Measurements from ENCODE around the gene SLC37A2.

The SLC37A2 gene

DNA sequence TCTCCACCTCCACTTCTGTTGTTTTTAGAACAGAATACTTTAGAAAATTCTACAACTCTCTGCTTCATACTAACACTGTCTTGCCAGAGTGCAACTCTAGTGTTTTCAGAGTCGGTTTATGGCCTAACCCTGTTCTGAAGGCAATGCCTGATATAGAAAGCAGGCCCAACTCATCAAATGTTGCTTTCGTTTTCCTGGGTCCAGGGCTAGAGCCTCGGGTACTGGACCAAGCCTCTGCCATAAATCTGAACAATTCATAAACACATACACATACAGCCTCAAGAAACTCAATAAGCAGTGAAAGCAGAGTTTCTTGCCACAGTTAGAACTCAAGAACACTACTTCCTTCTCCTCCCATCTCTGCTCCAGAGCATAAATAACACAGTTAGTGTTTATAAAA lies 38.5 kb downstream of the SLC37A2 start:
- no peak for DNase-seq (ENCODE audit: extremely low spot score, insufficient read length, low read depth)
- no peak for FAIRE-seq

DNA sequence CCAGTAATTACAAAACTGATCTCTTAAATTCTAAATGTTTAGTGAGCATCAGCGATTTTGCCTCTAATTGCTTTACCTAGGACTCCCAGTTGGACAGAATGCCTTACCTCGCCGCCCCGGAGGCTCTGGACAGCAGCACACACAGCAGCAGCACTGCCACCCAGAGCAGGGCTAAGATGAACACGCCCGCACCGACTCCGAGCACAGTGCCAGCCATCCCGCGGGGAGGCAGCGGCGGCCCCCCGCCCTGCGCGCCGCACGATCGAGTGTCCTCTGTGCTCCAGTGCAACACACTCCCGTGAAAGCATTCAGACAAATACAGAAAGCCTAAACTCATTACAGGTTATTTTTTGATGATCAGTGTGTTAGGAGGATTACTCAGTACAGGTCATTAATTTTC lies 38.9 kb downstream of the SLC37A2 start:
- no peak for FAIRE-seq
- DNase-seq (ENCODE audit: extremely low spot score, insufficient read length, low read depth): no peak

DNA sequence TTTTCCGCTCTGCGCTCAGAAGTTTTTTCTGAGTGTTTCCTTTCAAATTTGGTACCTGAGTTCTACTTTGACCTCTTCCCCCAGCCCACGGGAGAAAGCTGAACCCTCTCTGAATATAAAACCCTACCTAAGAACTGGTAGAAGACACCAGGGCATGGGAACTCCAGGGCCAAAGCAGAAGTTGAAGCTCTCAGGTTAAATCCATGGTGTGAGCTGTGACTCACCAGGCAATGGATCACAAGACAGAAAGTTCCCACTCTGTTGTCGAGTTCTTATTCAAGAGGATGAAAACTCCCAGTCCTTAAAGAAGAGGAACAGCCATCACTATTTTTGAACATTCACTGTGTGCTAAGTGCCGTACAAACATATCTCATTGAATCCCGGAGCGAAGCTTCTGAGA lies 39.4 kb downstream of the SLC37A2 start:
- DNase-seq (ENCODE audit: extremely low spot score, insufficient read length, low read depth) (no peak), FAIRE-seq (no peak)

DNA sequence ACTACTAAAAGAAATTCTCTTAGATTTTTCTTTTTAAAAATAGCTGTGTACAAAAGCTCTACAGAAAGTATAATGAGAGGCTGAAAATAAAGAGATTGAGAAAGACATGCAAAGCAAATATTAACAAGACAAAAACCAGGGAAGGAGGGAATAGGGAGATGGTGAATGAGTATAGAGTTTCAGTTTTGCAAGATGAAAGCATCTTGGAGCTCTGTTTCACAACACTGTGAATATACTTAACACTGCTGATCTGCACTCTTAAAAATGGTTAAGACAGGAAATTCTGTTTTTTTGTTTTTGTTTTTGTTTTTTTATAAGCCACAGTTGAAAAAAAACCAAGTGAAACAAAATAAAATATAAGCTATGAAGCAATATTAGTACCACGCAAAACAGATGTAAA lies 42.8 kb downstream of the SLC37A2 start:
- DNase-seq (ENCODE audit: extremely low spot score, insufficient read length, low read depth) (no peak), FAIRE-seq (no peak)

DNA sequence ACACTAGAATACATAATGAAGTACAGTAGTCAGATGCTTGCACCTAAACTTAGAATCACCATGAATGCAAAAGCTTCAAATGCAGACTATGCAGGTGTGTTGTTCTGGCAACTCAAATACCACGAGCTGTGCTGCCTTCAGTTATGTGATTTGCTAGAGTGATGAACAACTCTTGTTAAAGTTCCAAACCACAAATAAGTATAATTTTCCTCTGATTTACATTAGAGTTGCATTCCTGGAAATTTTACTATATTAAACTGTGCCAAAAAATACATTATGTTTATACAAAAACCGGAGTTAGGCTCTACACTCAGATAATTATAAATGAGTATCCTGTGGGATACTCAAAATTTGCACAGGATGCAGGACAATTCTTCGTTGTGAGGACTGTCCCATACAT lies 45.4 kb downstream of the SLC37A2 start:
- no peak for DNase-seq (ENCODE audit: extremely low spot score, insufficient read length, low read depth)
- no peak for FAIRE-seq

DNA sequence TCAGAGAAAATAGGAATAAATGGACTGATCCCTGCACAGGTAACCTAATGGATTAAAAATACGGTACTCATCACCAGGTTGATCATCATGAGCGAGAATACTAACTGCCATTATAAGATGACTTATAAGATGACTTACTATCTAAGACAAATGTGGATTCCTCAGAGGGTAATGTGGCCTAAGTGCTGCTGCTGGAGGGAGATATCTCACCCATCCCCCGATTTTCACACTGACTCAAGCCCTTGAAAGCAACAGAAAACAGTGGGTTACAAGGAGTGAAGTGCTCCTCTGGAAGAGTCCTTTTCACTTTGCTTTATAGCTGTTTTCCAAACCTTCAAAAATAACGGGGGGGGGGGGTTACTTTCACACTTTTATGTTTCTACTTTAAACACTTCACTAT lies 47.4 kb downstream of the SLC37A2 start:
- FAIRE-seq: no peak
- DNase-seq (ENCODE audit: extremely low spot score, insufficient read length, low read depth): no peak

DNA sequence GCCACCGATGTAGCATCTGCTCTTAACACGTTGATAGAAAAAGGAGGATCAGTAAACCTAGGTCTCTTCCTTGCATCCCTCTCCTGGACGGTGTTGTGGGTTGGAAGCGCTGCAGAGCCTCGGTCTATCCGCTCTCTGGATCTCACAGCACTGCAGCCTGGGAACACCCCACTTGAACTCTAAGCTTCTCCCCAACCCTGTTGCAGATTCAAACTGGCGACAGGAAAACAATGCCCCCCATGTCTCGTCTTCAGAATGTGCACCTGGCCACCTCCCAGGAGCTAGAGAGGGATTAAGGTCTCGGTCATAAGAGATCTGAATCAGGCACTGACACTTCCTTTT lies 47.9 kb downstream of the SLC37A2 start:
- DNase-seq (ENCODE audit: extremely low spot score, insufficient read length, low read depth): no peak
- no peak for FAIRE-seq

DNA sequence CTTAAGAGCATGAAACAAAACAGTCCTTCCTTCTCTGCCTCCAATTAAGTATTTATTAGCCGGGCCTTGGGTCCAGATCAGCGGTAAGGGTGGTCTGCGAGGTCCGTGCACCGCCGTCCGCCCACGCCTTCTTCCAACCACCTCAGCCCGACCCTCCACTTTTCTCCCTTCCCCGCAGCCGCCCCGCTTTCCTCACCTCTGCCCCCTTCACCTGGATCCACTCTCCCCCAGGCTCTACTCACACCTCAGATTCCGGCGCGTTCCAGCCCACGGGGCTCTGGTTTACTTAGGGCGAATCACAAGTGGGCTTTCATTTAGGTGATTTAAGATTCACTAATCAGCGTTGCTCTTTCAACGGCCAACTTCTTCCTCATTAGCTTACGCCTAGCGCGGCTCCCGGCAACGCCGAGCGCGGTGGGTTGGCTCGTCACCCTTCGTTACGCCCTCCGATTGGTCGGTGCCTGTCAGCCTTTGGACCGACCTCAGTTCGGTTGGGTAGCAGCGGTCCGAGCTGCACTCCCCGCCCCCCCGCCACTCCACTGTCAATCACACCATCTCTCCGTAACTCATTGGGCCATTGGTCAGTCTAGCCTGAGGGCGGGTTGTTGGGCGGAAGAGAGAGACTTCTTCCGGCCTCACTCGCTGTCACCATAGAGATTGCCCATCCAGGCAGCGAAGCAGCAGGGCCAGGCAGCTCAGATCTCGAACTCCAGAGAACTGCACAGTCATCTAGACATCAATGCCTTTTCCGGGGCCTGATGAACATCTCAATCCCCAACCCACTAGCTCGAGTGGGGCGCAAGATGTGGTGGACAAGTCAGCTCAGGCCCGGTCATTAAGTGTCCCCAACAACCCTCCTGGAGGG lies 48.5 kb downstream of the SLC37A2 start, which contains the start of gene TMEM218:
Gene TMEM218 (minus strand): TSS at position 284 of the 865 bp plus-strand sequence. CDS start 9,385 bp downstream, outside the sequence.
- FAIRE-seq (peak; percentile 99), DNase-seq (ENCODE audit: extremely low spot score, insufficient read length, low read depth) (peak; percentile 91)

DNA sequence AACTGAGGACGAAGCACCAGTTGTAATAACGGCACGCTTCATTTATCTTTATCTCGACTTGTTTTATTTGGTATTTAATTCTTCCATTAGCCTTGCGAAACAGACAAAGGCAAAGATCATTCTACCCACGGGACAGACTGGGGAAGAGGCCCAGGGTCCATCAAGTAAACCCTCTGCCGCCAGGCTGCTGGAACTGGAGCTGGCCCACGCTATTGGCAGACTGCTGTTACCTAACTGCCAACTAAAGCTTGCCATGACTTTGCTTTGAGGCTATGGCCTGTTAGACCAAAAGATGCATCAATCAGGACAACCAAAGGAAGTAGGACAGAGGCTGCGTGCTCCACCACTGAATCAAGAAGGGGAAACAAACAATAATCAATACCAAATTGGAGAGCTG lies 49.1 kb downstream of the SLC37A2 start:
- FAIRE-seq (no peak), DNase-seq (ENCODE audit: extremely low spot score, insufficient read length, low read depth) (no peak)

DNA sequence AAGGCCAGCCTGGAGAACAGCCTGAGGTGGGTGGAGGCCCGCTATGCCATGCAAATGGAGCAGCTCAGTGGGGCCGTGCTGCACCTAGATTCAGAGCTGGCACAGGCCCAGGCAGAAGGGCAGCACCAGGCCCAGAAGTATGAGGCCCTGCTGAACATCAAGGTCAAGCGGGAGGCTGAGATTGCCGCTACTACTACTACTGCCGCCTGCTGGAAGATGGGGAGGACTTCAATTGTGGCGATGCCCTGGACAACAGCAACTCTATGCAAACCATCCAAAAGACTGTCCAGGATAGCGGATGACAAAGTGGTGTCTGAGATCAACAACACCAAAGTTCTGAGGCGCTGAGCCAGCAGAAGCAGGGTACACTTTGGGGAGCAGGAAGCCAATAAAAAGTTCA lies 51.4 kb downstream of the SLC37A2 start:
- no peak for DNase-seq (ENCODE audit: extremely low spot score, insufficient read length, low read depth)
- FAIRE-seq: no peak

DNA sequence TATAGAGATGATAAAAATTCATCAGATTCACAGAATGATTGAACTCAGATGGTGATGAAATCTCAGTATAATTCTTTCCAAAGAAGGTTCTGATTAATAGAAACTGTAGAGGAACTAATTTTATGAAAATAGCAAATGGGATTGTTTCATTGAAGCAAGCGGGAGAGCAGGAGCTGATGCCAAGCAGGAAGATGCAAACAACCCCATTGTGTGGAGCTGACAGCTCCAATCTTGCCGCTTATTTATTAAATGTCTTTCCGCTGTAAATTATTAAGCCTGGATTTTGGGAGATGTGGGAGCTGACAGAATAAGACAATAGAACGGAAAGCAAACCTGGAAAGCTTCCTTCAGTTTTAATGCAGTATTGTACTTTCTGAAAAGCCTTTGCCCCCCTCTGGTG lies 54.3 kb downstream of the SLC37A2 start:
- no peak for DNase-seq (ENCODE audit: extremely low spot score, insufficient read length, low read depth)
- FAIRE-seq: no peak

DNA sequence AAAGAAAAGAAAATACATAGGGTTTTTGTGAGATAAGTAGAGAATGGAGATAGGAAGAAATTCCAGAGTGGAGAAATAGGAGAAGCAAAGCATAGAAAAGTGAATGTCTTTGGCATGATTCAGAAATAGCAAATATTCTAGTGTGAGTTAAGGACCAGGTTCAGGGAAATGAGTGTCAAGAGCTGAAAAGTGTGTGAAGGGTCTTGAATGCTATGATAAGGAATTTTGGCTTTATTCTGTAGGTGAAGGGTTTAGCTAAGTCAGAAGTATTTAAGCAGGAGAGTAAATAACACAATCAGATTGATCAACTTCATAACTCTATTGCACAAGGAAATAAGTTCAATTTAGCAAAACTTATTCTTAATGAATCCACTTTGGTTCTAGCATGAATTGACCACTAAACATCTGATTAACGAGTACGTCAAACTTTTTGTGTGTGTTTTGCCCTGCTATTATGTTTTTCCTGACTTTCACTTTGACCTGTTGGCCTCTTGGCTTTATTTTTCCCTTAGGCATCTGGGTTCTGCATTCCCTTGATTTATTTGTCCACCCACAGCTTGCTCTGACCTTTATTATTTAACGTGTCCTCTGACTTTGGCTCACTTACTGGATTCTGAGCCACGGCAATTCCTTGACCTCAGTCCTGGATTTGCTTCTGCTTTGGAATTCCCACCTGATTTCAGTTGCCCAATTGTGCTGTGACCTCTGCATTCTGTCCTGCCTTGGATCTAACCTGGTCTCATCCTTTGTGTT lies 60.3 kb downstream of the SLC37A2 start:
- no peak for DNase-seq (ENCODE audit: extremely low spot score, insufficient read length, low read depth)
- FAIRE-seq: no peak

DNA sequence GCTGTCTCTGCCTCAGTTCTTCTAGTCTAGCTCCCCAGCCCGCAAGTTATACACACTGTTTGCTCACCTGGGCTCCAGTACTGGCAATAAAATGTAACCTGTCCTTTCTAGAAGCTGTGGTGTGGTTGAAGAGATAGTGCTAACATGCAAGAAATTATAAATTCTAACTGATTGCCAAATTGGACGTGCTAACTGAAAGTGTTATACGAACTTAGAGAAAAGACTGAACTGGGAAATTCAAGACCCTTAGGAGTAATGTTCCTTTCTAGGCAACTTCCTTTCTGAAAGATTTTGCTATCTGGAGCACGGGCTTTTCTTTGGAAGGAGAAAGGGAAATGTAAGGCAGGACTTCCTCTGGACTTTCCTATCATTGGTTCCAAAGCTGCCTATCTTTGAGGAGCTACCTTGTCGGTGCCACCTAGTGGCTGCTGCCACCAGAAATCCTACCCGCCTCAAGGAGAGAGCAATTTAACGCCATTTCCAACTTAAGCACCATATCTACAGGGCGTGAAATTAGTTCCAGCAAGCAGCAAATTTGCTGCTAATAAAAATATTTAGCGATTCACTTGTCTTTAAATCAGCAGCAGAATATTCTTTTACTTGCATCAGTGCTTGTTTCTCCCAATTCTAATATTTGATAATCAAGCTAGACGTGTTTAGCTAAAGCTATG lies 61.0 kb downstream of the SLC37A2 start:
- no peak for DNase-seq (ENCODE audit: extremely low spot score, insufficient read length, low read depth)
- peak; percentile 84 for FAIRE-seq

DNA sequence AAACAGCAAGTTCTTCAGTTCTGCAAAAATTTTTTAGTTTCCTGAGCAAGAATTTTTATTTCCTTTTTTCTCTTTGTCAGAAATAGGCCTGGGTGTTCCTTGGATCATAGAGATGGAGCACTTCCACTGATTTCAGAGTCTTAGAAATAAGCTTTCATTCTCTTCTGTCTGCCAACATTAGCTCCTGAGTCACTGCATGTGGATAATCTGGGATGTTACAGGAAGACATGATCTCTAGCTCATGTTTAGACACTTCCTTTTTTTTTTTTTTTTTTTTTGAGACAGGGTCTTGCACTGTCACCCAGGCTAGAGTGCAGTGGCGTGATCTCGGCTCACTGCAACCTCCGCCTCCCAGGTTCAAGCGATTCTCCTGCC lies 61.5 kb downstream of the SLC37A2 start:
- FAIRE-seq: no peak

DNA sequence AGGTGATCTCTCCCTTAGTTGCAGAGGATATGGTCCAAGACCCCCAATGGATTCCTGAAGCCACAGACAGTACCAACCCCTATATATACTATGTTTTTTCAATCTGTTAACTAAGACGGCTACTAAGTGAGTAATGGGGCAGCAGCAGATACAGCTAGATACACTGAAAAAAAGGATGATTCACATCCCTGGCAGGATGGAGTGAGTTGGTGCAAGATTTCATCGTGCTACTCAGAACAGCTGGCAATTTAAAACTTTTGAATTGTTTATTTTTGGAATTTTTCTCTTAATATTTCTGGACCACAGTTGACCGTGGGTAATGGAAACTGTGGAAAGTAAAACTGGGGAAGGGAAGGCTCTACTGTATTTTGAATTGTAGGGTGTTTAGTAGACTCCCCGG lies 65.3 kb downstream of the SLC37A2 start:
- DNase-seq (ENCODE audit: extremely low spot score, insufficient read length, low read depth) (no peak), FAIRE-seq (no peak)

More for the DNA sequence above, 61.5 kb downstream of the SLC37A2 start:
- DNase-seq (ENCODE audit: extremely low spot score, insufficient read length, low read depth): no peak

DNA sequence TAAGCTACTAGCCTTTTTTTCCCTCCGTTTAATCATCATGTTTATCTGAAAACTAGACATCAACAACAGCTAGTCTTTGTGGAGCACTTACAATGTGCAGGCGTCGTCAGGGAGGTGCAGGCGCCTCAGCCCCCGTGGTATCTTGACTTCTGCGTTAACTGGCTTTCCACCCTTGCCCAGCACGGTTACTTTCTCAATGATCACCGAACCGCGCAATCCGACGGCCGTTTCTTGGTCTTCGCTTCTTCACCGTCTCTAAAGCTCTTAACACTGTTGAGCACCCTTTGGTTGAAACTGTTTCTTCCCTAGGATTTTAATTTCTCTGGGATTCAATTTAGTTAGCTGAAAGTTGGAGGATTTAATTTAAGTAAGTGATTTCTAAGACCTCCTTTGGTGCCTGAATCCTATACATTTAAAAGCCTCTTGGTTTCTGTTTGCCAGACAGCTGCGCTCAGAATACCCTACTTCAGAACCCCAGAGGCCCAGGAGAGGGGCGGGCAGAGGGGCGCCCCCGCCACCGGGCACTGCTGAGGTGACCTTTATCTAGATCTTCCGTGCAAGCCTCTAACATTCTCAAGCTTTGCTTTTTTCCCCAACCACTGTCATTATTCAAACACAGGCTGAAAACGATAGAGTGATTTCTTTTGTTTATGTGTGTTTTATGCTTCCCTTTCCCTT lies 66.3 kb downstream of the SLC37A2 start:
- FAIRE-seq (no peak), DNase-seq (ENCODE audit: extremely low spot score, insufficient read length, low read depth) (no peak)

DNA sequence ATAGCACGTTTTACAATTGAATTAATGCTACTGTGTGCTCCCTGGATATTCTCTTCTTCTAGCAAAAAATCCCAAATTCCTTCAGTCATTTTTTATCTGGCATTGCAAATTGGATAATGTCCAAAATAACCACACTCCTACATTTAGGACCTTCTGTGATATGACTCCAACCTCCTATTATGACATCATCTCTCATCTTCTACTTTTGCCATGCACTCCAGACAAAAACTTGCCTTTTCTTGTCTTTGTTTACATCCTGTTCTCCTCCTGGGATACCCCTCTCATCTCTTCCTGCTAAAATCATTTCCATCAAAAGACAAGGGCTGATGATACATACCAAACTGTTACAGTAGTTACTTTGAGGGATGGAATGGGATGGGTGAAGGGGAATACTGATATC lies 69.0 kb downstream of the SLC37A2 start:
- FAIRE-seq: no peak

DNA sequence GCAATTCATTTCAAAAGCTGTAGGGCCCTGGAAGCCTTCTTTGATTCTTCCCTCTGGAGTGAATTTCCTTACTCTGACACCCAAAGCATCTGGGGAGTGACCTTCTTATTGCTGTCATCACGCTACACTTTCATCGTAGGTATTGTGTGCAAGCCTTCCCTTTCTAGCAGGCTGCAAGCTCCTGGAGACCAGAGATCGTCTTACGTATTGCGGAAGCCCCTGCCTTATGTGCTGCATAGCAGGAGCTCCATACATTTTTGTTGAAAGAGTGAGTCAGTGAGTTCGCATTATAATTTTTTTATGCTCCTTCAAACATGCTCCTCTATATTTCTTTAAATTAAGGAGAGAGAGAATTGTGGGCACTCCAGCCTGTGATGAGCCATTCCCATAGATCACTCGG lies 69.5 kb downstream of the SLC37A2 start:
- FAIRE-seq: no peak
- no peak for DNase-seq (ENCODE audit: extremely low spot score, insufficient read length, low read depth)

More for the DNA sequence above, 69.0 kb downstream of the SLC37A2 start:
- no peak for DNase-seq (ENCODE audit: extremely low spot score, insufficient read length, low read depth)

DNA sequence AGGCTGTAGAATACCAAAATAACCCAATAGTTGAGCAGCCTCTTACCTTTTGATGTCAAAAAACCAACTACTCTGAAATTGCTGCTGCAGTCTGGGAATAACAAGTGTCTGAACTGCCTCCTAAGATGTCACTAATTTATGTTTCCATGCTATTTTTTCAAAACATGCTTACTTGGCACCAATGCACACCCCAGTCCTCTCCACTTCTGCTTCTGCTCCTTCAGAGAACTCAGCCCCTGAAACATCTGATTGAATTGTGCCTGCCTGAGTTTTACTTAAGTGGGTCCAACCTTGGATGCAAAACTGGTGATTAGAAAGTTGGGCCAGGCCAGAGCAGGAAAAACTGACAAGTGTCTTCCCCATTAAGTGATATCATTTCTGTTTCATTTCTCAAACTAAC lies 72.9 kb downstream of the SLC37A2 start:
- DNase-seq (ENCODE audit: extremely low spot score, insufficient read length, low read depth) (no peak), FAIRE-seq (no peak)

DNA sequence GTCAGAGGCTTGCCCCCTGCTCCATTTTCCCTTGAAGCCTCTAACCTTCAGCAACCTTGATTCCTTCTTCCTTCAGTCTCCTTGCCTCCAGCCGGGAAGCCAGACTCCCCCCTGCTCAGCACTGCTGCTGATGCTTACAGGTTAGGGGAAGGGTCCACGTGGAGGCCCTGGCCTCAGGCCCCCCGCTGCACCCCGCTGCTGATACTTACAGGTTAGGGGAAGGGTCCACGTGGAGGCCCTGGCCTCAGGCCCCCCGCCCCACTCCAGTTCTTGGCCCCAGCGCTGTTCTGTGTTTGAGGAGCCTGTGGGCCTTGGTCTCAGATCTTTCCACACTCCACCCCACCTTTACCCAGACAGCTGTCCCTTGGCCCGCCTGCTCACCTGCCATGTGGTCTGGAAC lies 75.9 kb downstream of the SLC37A2 start:
- DNase-seq (ENCODE audit: extremely low spot score, insufficient read length, low read depth): no peak

More for the DNA sequence above, 75.9 kb downstream of the SLC37A2 start:
- no peak for FAIRE-seq

Measured in GM18507 (cell line).